Suprapubic skin (tissue), 4 donors: ENCODE measurements around the gene BAIAP2L2. TPM values are rescaled to one million over a fixed set of nuclear protein-coding genes. Genes with fewer than 3 reads are reported as not detected.

Experiments
- DNase-seq, 2 donors: peaks; one replicate each; pipeline ENCODE4 v3.0.0-alpha.2; 2019; ENCODE audit warnings: low spot score in 2 of 2
- H3K27ac ChIP-seq: fragments of 200-600 bp; sonication (generic); one replicate; pipeline ENCODE4 v1.5.1; 2019
- H3K27me3 ChIP-seq: fragments of 200-600 bp; sonication (generic); one replicate; pipeline ENCODE4 v1.5.1; 2019
- H3K36me3 ChIP-seq: fragments of 200-600 bp; sonication (generic); one replicate; pipeline ENCODE4 v1.5.1; 2019
- H3K4me1 ChIP-seq: fragments of 200-600 bp; sonication (generic); one replicate; pipeline ENCODE4 v1.5.1; 2019
- H3K4me3 ChIP-seq: fragments of 200-600 bp; sonication (generic); one replicate; pipeline ENCODE4 v1.5.1; 2019; ENCODE audit warnings: mild to moderate bottlenecking
- H3K9me3 ChIP-seq: fragments of 200-600 bp; sonication (generic); one replicate; pipeline ENCODE4 v1.5.1; 2019
- EP300 ChIP-seq: sonication (generic); formaldehyde crosslinking; IDR thresholded peaks from one replicate; pipeline ENCODE4 v1.6.1; 2017; ENCODE audit warnings: antibody characterized with exemption
- POLR2A ChIP-seq, 2 donors: fragments of 450-650 bp; IDR thresholded peaks; one replicate each; pipeline ENCODE4 v1.6.1; 2017; ENCODE audit warnings: antibody characterized with exemption in 2 of 2, mild to moderate bottlenecking in 2 of 2, moderate library complexity in 2 of 2
- POLR2AphosphoS5 ChIP-seq, 3 donors: sonication (generic); formaldehyde crosslinking; IDR thresholded peaks; one replicate each; pipeline ENCODE4 v1.6.1; 2017; ENCODE audit warnings: antibody characterized with exemption in 3 of 3
- WGBS: methylation state at CpG from one replicate; pipeline ENCODE4 v1.1.5; 2018; 5-methylcytosine and 5-hydroxymethylcytosine counted together
- total RNA-seq, 4 donors: library from RNA; depleted of rRNA; stranded (reverse); fragments of >200 nt; gene quantifications; one replicate each; pipeline ENCODE4 v1.1.0, GENCODE V29; 2016
- TF ChIP-seq, protein P1 (sequence below), 2 donors: fragments of 200-600 bp in 1 of 2; fragments of 450-650 bp in 1 of 2; sonication (generic) in 1 of 2; IDR thresholded peaks; one replicate each; pipeline ENCODE4 v1.5.1; 2016 to 2019; ENCODE audit warnings: antibody characterized with exemption in 2 of 2, mild to moderate bottlenecking in 1 of 2, moderate library complexity in 1 of 2

The BAIAP2L2 gene
- total RNA-seq, 4 donors from 2014 or later = 0.49 to 1.7 (median 1.6) TPM

DNA sequence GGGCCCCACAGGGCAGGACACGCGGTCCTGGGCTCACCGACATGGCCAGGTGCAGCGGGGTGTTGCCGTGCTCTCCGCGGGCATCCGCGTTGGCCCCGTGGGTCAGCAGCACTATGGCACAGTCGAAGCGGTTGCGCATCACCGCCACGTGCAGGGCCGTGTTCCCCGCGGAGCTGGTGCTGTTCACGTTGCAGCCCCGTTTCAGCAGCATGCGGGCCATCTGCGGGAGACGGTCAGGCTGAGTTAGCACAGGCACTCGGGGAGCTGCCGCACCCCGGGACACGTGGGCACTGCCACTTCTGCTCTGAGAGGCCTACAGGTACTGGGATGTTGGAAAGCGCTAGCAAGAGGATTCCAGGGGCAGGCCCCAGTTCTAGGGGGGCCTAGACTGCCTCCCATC is 22.3 kb upstream of the BAIAP2L2 start:
- peak; percentile 40 to 66 for DNase-seq
- 97% methylated on average over 6 of the region's 28 CpGs for WGBS
- H3K27ac ChIP-seq = no peak overlapping the region
- H3K4me3 ChIP-seq = no peak overlapping the region
- no peaks in the 10 kb centered on the region for H3K9me3 ChIP-seq
- no peaks in the 10 kb centered on the region for H3K27me3 ChIP-seq
- TF ChIP-seq, protein P1, sequence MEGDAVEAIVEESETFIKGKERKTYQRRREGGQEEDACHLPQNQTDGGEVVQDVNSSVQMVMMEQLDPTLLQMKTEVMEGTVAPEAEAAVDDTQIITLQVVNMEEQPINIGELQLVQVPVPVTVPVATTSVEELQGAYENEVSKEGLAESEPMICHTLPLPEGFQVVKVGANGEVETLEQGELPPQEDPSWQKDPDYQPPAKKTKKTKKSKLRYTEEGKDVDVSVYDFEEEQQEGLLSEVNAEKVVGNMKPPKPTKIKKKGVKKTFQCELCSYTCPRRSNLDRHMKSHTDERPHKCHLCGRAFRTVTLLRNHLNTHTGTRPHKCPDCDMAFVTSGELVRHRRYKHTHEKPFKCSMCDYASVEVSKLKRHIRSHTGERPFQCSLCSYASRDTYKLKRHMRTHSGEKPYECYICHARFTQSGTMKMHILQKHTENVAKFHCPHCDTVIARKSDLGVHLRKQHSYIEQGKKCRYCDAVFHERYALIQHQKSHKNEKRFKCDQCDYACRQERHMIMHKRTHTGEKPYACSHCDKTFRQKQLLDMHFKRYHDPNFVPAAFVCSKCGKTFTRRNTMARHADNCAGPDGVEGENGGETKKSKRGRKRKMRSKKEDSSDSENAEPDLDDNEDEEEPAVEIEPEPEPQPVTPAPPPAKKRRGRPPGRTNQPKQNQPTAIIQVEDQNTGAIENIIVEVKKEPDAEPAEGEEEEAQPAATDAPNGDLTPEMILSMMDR (IDR thresholded peaks at IDR 0.05) = no peak
- TF ChIP-seq POLR2AphosphoS5 (IDR thresholded peaks at IDR 0.05) = no peak
- TF ChIP-seq POLR2A (IDR thresholded peaks at IDR 0.05) = no peak
- peaks cover 44% of the 10 kb centered on the region for H3K36me3 ChIP-seq
- H3K4me1 ChIP-seq = no peaks in the 10 kb centered on the region

DNA sequence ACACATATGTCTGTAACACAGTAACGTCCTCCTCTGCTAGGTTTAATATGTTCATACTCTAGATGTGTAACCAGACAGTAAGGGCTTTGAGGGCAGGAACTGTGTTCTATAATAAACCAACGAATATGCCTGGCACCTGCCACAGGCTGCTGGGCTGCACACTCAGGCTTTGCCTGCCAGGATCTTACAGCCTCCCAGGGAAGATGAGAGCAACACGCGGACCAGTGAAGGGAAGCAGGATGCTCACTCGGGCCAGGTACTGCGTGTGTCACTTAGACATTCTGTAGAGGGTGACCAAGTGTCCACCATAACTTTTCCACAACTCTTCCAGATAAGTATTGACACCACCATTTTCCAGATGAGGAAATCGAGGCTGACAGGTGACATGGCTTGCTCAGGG is 21.7 kb upstream of the BAIAP2L2 start:
- no peak overlapping the region for H3K4me3 ChIP-seq
- H3K4me1 ChIP-seq = no peaks in the 10 kb centered on the region
- WGBS = 74% methylated on average over 3 of the region's 7 CpGs
- H3K9me3 ChIP-seq = no peaks in the 10 kb centered on the region
- H3K27me3 ChIP-seq = no peaks in the 10 kb centered on the region
- peak in 1 of 2 donors; percentile 15 for DNase-seq
- H3K27ac ChIP-seq = no peak overlapping the region
- peaks cover 46% of the 10 kb centered on the region for H3K36me3 ChIP-seq
- TF ChIP-seq, protein P1 (IDR thresholded peaks at IDR 0.05) = no peak

DNA sequence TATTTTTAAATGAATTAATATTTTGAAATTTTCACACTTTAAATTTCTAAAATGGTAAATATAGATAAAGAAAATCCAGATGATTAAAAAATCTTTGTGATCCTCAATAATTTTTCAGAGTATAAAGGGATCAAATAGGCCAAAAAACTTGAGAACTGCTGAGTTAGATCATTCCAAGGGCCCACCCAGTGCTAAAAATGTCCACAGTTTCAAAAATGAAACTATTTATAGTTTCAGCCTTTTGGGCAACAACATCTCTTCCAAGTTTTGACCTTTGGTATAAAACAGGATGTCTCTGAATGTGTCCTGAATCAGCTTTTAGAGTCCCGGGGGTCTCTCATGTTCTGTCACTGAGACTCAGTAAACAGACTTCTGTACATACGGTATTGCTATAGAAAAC is 20.9 kb upstream of the BAIAP2L2 start:
- no peak for DNase-seq
- H3K36me3 ChIP-seq = peaks cover 42% of the 10 kb centered on the region

DNA sequence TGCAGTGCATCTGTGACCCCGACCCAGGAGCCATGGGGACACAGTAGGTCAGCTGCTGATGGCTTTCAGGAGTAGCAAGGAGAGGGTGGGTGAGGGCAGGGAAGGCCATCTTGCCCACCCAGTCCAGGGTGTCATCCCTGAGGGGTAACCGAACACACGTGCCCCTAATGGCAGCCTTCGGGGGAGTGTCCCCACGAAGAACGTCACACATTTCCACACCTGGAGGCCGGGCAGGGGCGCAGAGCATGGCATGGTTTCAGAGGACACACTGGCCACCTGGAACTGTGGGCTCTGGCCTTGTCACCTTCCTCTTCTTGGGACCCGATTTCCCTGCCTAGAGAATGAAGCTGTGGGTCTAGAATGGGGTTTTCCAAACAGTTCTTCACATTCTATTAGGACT is 19.4 kb upstream of the BAIAP2L2 start:
- WGBS = 88% methylated on average over 7 of the region's 9 CpGs
- Histone ChIP-seq H3K36me3 (peaks cover 38% of the 10 kb centered on the region), H3K4me1 (peaks cover 19% of the 10 kb centered on the region), H3K9me3 (no peaks in the 10 kb centered on the region), H3K27me3 (no peaks in the 10 kb centered on the region), H3K27ac (no peak overlapping the region), H3K4me3 (no peak overlapping the region)
- no peak for DNase-seq
- no peak for TF ChIP-seq POLR2A (IDR thresholded peaks at IDR 0.05)
- TF ChIP-seq, protein P1 (IDR thresholded peaks at IDR 0.05) = no peak
- no peak for TF ChIP-seq POLR2AphosphoS5 (IDR thresholded peaks at IDR 0.05)
- no peak for TF ChIP-seq EP300

More for the DNA sequence above, 20.9 kb upstream of the BAIAP2L2 start:
- 74% methylated on average over 2 of the region's 2 CpGs for WGBS
- H3K9me3 ChIP-seq = no peaks in the 10 kb centered on the region
- H3K27me3 ChIP-seq = no peaks in the 10 kb centered on the region
- peaks cover 4% of the 10 kb centered on the region for H3K4me1 ChIP-seq
- H3K27ac ChIP-seq = no peak overlapping the region
- TF ChIP-seq, protein P1 (IDR thresholded peaks at IDR 0.05) = no peak
- TF ChIP-seq POLR2A (IDR thresholded peaks at IDR 0.05) (no peak), POLR2AphosphoS5 (IDR thresholded peaks at IDR 0.05) (no peak)
- H3K4me3 ChIP-seq = no peak overlapping the region

DNA sequence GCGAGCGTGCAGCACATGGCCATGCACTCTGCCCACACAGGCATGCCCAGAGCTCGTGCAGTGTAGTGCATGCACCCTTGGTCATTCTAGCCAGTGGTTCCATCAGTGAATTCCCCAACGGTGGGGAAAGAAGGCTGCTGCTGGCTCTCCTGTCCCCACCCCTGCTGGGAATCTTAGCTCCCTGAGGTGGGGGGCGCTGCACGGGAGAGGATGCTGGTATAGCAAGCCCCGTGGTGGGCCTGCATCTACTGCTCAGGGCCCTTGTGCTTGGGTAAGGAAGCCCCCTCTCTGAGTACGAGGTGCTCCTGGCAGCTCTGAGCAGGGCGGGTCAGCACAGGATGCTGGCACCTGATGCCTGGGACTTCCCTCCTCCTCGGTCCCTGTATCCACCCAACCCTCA is 18.5 kb upstream of the BAIAP2L2 start:
- Histone ChIP-seq H3K4me3 (no peak overlapping the region), H3K27ac (no peak overlapping the region), H3K36me3 (peaks cover 32% of the 10 kb centered on the region), H3K9me3 (no peaks in the 10 kb centered on the region), H3K4me1 (peaks cover 27% of the 10 kb centered on the region), H3K27me3 (no peaks in the 10 kb centered on the region)
- WGBS = no CpG with 5 or more reads among the region's 10 CpGs
- TF ChIP-seq, protein P1 (IDR thresholded peaks at IDR 0.05) = no peak
- TF ChIP-seq POLR2AphosphoS5 (IDR thresholded peaks at IDR 0.05) (no peak), EP300 (no peak), POLR2A (IDR thresholded peaks at IDR 0.05) (no peak)
- DNase-seq = no peak
